Neuronal stem cell (in vitro differentiated cells): ENCODE data around the gene PLCH1.
A peak's percentile ranks its signal among the peaks of the same experiment; 100 is the strongest.

ENCODE experiments used
- DNase-seq: peaks from one replicate; pipeline ENCODE4 v3.0.0-alpha.2; 2013; ENCODE audit warnings: low spot score
- H2AFZ ChIP-seq: one replicate; pipeline ENCODE4 v1.6.1; 2013; ENCODE audit warnings: mild to moderate bottlenecking, low read length, inconsistent platforms
- H2AK5ac ChIP-seq: 2 replicates; pipeline ENCODE4 v1.6.1; 2013; ENCODE audit warnings: low read depth, mild to moderate bottlenecking, inconsistent platforms, low read length, moderate library complexity, mixed read lengths
- H2BK120ac ChIP-seq: 2 replicates; pipeline ENCODE4 v1.6.1; 2013; ENCODE audit warnings: low read depth, mild to moderate bottlenecking, inconsistent platforms, low read length, moderate library complexity, mixed read lengths
- H2BK12ac ChIP-seq: one replicate; pipeline ENCODE4 v1.6.1; 2013; ENCODE audit warnings: low read length, inconsistent platforms
- H2BK15ac ChIP-seq: 2 replicates; pipeline ENCODE4 v1.6.1; 2013; ENCODE audit warnings: mild to moderate bottlenecking, low read length, inconsistent platforms, mixed read lengths
- H2BK5ac ChIP-seq: one replicate; pipeline ENCODE4 v1.6.1; 2013; ENCODE audit warnings: inconsistent platforms, mild to moderate bottlenecking, low read length, moderate library complexity
- H3K14ac ChIP-seq: one replicate; pipeline ENCODE4 v1.6.1; 2013; ENCODE audit warnings: low read length, inconsistent platforms
- H3K18ac ChIP-seq: 2 replicates; pipeline ENCODE4 v1.6.1; 2013; ENCODE audit warnings: low read length, inconsistent platforms
- H3K23ac ChIP-seq: 2 replicates; pipeline ENCODE4 v1.6.1; 2013; ENCODE audit warnings: low read depth, mild to moderate bottlenecking, mixed read lengths, low read length, inconsistent platforms; ENCODE audit not compliant: poor library complexity
- H3K27ac ChIP-seq: replicated peaks from 3 replicates; pipeline ENCODE4 v1.5.1; 2013; ENCODE audit warnings: low read length, inconsistent platforms
- H3K27me3 ChIP-seq, 3 experiments: 2 replicates each; pipeline ENCODE4 v1.6.1; 2013; ENCODE audit warnings: low read length in 3 of 3, mild to moderate bottlenecking in 2 of 3, inconsistent platforms in 1 of 3, low read depth in 1 of 3, mixed read lengths in 1 of 3, moderate library complexity in 1 of 3; ENCODE audit not compliant: control insufficient read depth in 3 of 3, insufficient read depth in 3 of 3
- H3K36me3 ChIP-seq, 2 donors: replicated peaks in 1 of 2; 2 replicates each; pipeline ENCODE4 v1.6.1; 2013; ENCODE audit warnings: low read length in 2 of 2; ENCODE audit not compliant: control insufficient read depth in 2 of 2, insufficient read depth in 2 of 2
- H3K4ac ChIP-seq: 2 replicates; pipeline ENCODE4 v1.6.1; 2013; ENCODE audit warnings: inconsistent platforms, mild to moderate bottlenecking, low read length, moderate library complexity
- H3K4me1 ChIP-seq, 2 donors: 1 replicate in 1 of 2; 2 replicates in 1 of 2; pipeline ENCODE4 v1.6.1; 2013; ENCODE audit warnings: low read length in 2 of 2, low read depth in 1 of 2; ENCODE audit not compliant: control insufficient read depth in 2 of 2, insufficient read depth in 1 of 2
- H3K4me2 ChIP-seq: one replicate; pipeline ENCODE4 v1.6.1; 2013; ENCODE audit warnings: mild to moderate bottlenecking, low read length, inconsistent platforms; ENCODE audit not compliant: insufficient read depth, poor library complexity, severe bottlenecking
- H3K4me3 ChIP-seq, 2 donors: 2 replicates each; pipeline ENCODE4 v1.5.1; 2013; ENCODE audit warnings: low read length in 2 of 2, mild to moderate bottlenecking in 2 of 2, inconsistent platforms in 1 of 2, moderate library complexity in 1 of 2
- H3K79me1 ChIP-seq: one replicate; pipeline ENCODE4 v1.6.1; 2013; ENCODE audit warnings: low read depth, mild to moderate bottlenecking, inconsistent platforms, low read length, moderate library complexity
- H3K9ac ChIP-seq: one replicate; pipeline ENCODE4 v1.6.1; 2013; ENCODE audit warnings: mild to moderate bottlenecking, low read depth, low read length, inconsistent platforms; ENCODE audit not compliant: poor library complexity
- H3K9me3 ChIP-seq, 2 donors: replicated peaks in 1 of 2; 2 replicates each; pipeline versions ENCODE3 to v1.6.1; 2013; ENCODE audit warnings: low read length in 2 of 2, mild to moderate bottlenecking in 2 of 2, inconsistent platforms in 1 of 2, low read depth in 1 of 2, mixed read lengths in 1 of 2, moderate library complexity in 1 of 2; ENCODE audit not compliant: control insufficient read depth in 2 of 2, insufficient read depth in 1 of 2
- H4K8ac ChIP-seq: one replicate; pipeline ENCODE4 v1.6.1; 2013; ENCODE audit warnings: low read depth, mild to moderate bottlenecking, inconsistent platforms, low read length, moderate library complexity
- H4K91ac ChIP-seq: one replicate; pipeline ENCODE4 v1.6.1; 2013; ENCODE audit warnings: low read length, low read depth, mild to moderate bottlenecking, inconsistent platforms; ENCODE audit not compliant: poor library complexity
- WGBS, 2 donors: extraction: QIAGEN DNeasy Blood & Tissue Kit; methylation state at CpG; one replicate each; pipeline ENCODE4 v1.1.7; 2013; ENCODE audit warnings: missing lambda C conversion rate in 2 of 2, mixed read lengths in 1 of 2; ENCODE audit not compliant: insufficient read length in 2 of 2, insufficient replicate concordance in 1 of 2; ENCODE audit errors: extremely low coverage in 2 of 2; 5-methylcytosine and 5-hydroxymethylcytosine counted together

PLCH1 gene

GRCh38 chr3:155354658-155355057, 390.2 kb downstream of the PLCH1 start:
- Histone ChIP-seq H3K23ac (no peak overlapping the region), H4K91ac (no peak overlapping the region), H3K27ac (no peak overlapping the region), H3K4me1 (no peaks in the 10 kb centered on the region), H4K8ac (no peak overlapping the region), H3K9ac (no peak overlapping the region), H3K14ac (no peak overlapping the region), H2BK5ac (no peak overlapping the region), H3K4me2 (no peak overlapping the region), H2BK120ac (no peak overlapping the region), H2BK15ac (no peak overlapping the region), H3K4ac (no peak overlapping the region), H2AFZ (no peak overlapping the region), H3K4me3 (no peak overlapping the region), H3K9me3 (peaks cover 0 to 15% of the 10 kb centered on the region in 2 donors), H3K27me3 (no peaks in the 10 kb centered on the region), H2BK12ac (no peak overlapping the region), H3K36me3 (no peaks in the 10 kb centered on the region), H3K79me1 (no peaks in the 10 kb centered on the region), H3K18ac (no peak overlapping the region), H2AK5ac (no peak overlapping the region)
- DNase-seq = no peak

GRCh38 chr3:155352900-155353490, 391.9 kb downstream of the PLCH1 start:
- H3K4me3 ChIP-seq = no peak overlapping the region
- H2AK5ac ChIP-seq = no peak overlapping the region

GRCh38 chr3:155350571-155350970, 394.3 kb downstream of the PLCH1 start:
- Histone ChIP-seq H3K27me3 (no peaks in the 10 kb centered on the region), H3K9ac (no peak overlapping the region), H3K27ac (no peak overlapping the region), H3K36me3 (no peaks in the 10 kb centered on the region), H3K4me2 (no peak overlapping the region), H4K8ac (no peak overlapping the region), H2BK15ac (no peak overlapping the region), H3K9me3 (peaks cover 0 to 12% of the 10 kb centered on the region in 2 donors), H3K4me1 (no peaks in the 10 kb centered on the region), H2AFZ (no peak overlapping the region), H3K14ac (no peak overlapping the region), H2BK5ac (no peak overlapping the region), H3K4me3 (no peak overlapping the region), H4K91ac (no peak overlapping the region), H3K4ac (no peak overlapping the region), H2AK5ac (no peak overlapping the region), H3K79me1 (no peaks in the 10 kb centered on the region), H2BK12ac (no peak overlapping the region), H3K23ac (no peak overlapping the region), H2BK120ac (no peak overlapping the region), H3K18ac (no peak overlapping the region)
- DNase-seq = no peak
- whole genome bisulfite sequencing, 2 donors = no CpG with 5 or more reads among the region's 1 CpG

More at GRCh38 chr3:155352900-155353490, 391.9 kb downstream of the PLCH1 start:
- peak overlapping the region; percentile 46 for H2AFZ ChIP-seq
- H3K79me1 ChIP-seq = no peaks in the 10 kb centered on the region
- H2BK15ac ChIP-seq = no peak overlapping the region
- no CpG with 5 or more reads among the region's 6 CpGs for WGBS, 2 donors
- H3K9me3 ChIP-seq = peaks cover 0 to 12% of the 10 kb centered on the region in 2 donors
- H3K36me3 ChIP-seq = no peaks in the 10 kb centered on the region
- H2BK12ac ChIP-seq = no peak overlapping the region
- H3K4ac ChIP-seq = no peak overlapping the region
- H3K23ac ChIP-seq = no peak overlapping the region
- no peak overlapping the region for H3K9ac ChIP-seq
- H4K8ac ChIP-seq = no peak overlapping the region
- no peak for DNase-seq
- no peak overlapping the region for H3K18ac ChIP-seq
- no peak overlapping the region for H3K27ac ChIP-seq
- H2BK5ac ChIP-seq = no peak overlapping the region
- no peak overlapping the region for H4K91ac ChIP-seq
- no peaks in the 10 kb centered on the region for H3K27me3 ChIP-seq
- no peaks in the 10 kb centered on the region for H3K4me1 ChIP-seq
- H3K4me2 ChIP-seq = no peak overlapping the region
- no peak overlapping the region for H2BK120ac ChIP-seq
- H3K14ac ChIP-seq = no peak overlapping the region

GRCh38 chr3:155347901-155348300, 397.0 kb downstream of the PLCH1 start:
- Histone ChIP-seq H3K27me3 (no peaks in the 10 kb centered on the region), H3K36me3 (no peaks in the 10 kb centered on the region), H2BK5ac (no peak overlapping the region), H2BK120ac (no peak overlapping the region), H3K79me1 (no peaks in the 10 kb centered on the region), H3K9ac (no peak overlapping the region), H3K27ac (no peak overlapping the region), H3K18ac (peak overlapping the region; percentile 5), H2BK15ac (no peak overlapping the region), H3K4me1 (peaks cover under 1% of the 10 kb centered on the region in 2 donors), H2BK12ac (no peak overlapping the region), H3K4me2 (no peak overlapping the region), H3K4me3 (no peak overlapping the region), H3K14ac (no peak overlapping the region), H3K23ac (no peak overlapping the region), H4K91ac (no peak overlapping the region), H4K8ac (no peak overlapping the region), H2AK5ac (no peak overlapping the region), H3K4ac (no peak overlapping the region), H3K9me3 (peaks cover 0 to 8% of the 10 kb centered on the region in 2 donors), H2AFZ (no peak overlapping the region)
- WGBS, 2 donors = no CpG with 5 or more reads among the region's 1 CpG
- no peak for DNase-seq
